ENCODE measurements around the gene CCSER1.

DNA sequence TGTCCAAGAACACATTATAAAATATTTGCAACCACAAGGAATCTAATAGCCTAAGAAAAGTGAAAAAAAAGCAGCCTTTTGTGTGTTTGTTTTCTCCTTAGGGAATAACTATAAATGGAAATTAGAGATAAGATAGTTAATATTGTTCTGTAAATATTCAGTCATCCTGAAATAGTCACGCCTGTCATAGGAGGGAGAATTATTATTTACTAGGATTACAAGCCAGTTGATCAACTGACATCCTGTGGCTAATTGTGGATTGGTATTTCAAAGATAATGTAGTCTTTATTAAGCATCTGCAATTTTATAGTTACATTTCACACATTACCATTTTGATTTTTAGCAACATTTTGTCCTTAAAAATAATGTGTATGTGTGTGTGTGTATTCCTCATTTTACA lies 118.6 kb downstream of the CCSER1 start:
- no peak for TF ChIP-seq EZH2 (IDR thresholded peaks at IDR 0.05; ENCODE audit: borderline replicate concordance, insufficient read depth, low read depth, low read length, poor library complexity, severe bottlenecking)
- TF ChIP-seq, protein P1, sequence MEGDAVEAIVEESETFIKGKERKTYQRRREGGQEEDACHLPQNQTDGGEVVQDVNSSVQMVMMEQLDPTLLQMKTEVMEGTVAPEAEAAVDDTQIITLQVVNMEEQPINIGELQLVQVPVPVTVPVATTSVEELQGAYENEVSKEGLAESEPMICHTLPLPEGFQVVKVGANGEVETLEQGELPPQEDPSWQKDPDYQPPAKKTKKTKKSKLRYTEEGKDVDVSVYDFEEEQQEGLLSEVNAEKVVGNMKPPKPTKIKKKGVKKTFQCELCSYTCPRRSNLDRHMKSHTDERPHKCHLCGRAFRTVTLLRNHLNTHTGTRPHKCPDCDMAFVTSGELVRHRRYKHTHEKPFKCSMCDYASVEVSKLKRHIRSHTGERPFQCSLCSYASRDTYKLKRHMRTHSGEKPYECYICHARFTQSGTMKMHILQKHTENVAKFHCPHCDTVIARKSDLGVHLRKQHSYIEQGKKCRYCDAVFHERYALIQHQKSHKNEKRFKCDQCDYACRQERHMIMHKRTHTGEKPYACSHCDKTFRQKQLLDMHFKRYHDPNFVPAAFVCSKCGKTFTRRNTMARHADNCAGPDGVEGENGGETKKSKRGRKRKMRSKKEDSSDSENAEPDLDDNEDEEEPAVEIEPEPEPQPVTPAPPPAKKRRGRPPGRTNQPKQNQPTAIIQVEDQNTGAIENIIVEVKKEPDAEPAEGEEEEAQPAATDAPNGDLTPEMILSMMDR (IDR thresholded peaks at IDR 0.05), result no peak

Measured in B cell (primary cell).